Ovary (tissue), 9 donors: ENCODE measurements around the gene AKT1. TPM values are rescaled to one million over a fixed set of nuclear protein-coding genes. Genes with fewer than 3 reads are reported as not detected.

Experiments used
- DNase-seq, 5 donors: peaks; one replicate each; pipeline ENCODE4 v3.0.0-alpha.2; 2019 to 2020
- H3K27ac ChIP-seq, 2 donors: fragments of 200-600 bp; one replicate each; pipeline versions ENCODE4 v1.5.1 to v1.8.0; 2019 to 2022
- H3K27me3 ChIP-seq: fragments of 200-600 bp; one replicate; pipeline ENCODE4 v1.8.0; 2022
- H3K36me3 ChIP-seq: fragments of 200-600 bp; sonication (generic); one replicate; pipeline ENCODE4 v1.5.1; 2019
- H3K4me1 ChIP-seq: one replicate; pipeline ENCODE4 v1.8.1; 2013; ENCODE audit warnings: mild to moderate bottlenecking, moderate library complexity; ENCODE audit not compliant: insufficient read depth
- H3K4me3 ChIP-seq: fragments of 200-600 bp; sonication (generic); one replicate; pipeline ENCODE4 v1.5.1; 2017
- H3K9me3 ChIP-seq, 2 donors: fragments of 200-600 bp in 1 of 2; sonication (generic) in 1 of 2; one replicate each; pipeline versions ENCODE4 v1.5.1 to v1.8.1; 2013 to 2019; ENCODE audit warnings: mild to moderate bottlenecking in 1 of 2, moderate library complexity in 1 of 2
- CTCF ChIP-seq, 3 donors: fragments of 450-650 bp in 2 of 3; fragments of 200-600 bp in 1 of 3; IDR thresholded peaks; one replicate each; pipeline versions ENCODE4 v1.5.1 to v1.8.0; 2016 to 2022; ENCODE audit warnings: antibody characterized with exemption in 3 of 3, mild to moderate bottlenecking in 1 of 3
- EP300 ChIP-seq: sonication (generic); formaldehyde crosslinking; IDR thresholded peaks from one replicate; pipeline ENCODE4 v1.6.1; 2017; ENCODE audit warnings: antibody characterized with exemption
- POLR2A ChIP-seq: fragments of 450-650 bp; IDR thresholded peaks from one replicate; pipeline ENCODE4 v1.6.1; 2017; ENCODE audit warnings: antibody characterized with exemption, mild to moderate bottlenecking, moderate library complexity
- WGBS, 3 donors: extraction: QIAGEN DNeasy Blood & Tissue Kit in 1 of 3; methylation state at CpG; one replicate each; pipeline versions ENCODE4 v1.1.5 to v1.1.7; 2013 to 2017; 5-methylcytosine and 5-hydroxymethylcytosine counted together
- intact Hi-C, 4 donors: fragments of 100-400 bp; cut with DNase I; formaldehyde crosslinking; loops; one replicate each; pipeline versions ENCODE4 v1.11.0 to v1.15.1; 2022 to 2023
- polyA plus RNA-seq, 2 donors: library from polyadenylated mRNA; stranded (reverse); fragments of 200-250 nt in 1 of 2; fragments of 350-450 nt in 1 of 2; fragmentation: Illumina TruSeq in 1 of 2; extraction: RNeasy Lipid Tissue Mini Kit (QIAGEN cat#74804) in 1 of 2; gene quantifications; one replicate each; pipeline ENCODE4 v1.2.3, GENCODE V29; 2013 to 2014
- total RNA-seq, 7 donors: library from RNA; depleted of rRNA in 2 of 7; stranded (reverse); fragments of >200 nt in 2 of 7; fragmentation: NEBNext Ultra II Directional in 3 of 7; extraction: Animal tissue kit (Norgen Biotek cat#: 25700) in 3 of 7; gene quantifications; one replicate each; pipeline versions ENCODE4 v1.1.0 to v1.2.4, GENCODE V29; 2016 to 2023
- donor health status: DM: no; HTN: no; CAD: no; lungs with moderate emphysema.
- donor health status: DM: no; HTN: no; CAD: no.
- donor health status: Bipolar disorder and iron deficiency.
- donor health status: DM: yes; HTN: yes; CAD: no.
- donor health status: DM: no; HTN: no; CAD: no.
- donor health status: DM: yes; HTN: yes; CAD: no.

The AKT1 gene
- total and polyA plus RNA-seq, 9 donors: 53.9 to 105 (median 95.4) TPM

- peaks cover 11% of the 10 kb centered on the region for H3K4me1 ChIP-seq
- DNase-seq: peak in 1 of 5 donors; percentile 20
- H3K27ac ChIP-seq: no peak overlapping the region
- H3K4me3 ChIP-seq: no peak overlapping the region
- 72 to 84% (median 73%) methylated on average over 12 to 14 of the region's 14 CpGs for WGBS, 3 donors
- TF ChIP-seq EP300 (no peak), CTCF (IDR thresholded peaks at IDR 0.05) (no peak), POLR2A (no peak)
- no peaks in the 10 kb centered on the region for H3K9me3 ChIP-seq
- intact Hi-C loops: no loop called here
- no peaks in the 10 kb centered on the region for H3K27me3 ChIP-seq
- no peaks in the 10 kb centered on the region for H3K36me3 ChIP-seq
Observed at GRCh38 chr14:104805941-104806624, 10.5 kb upstream of the AKT1 start.

GRCh38 chr14:104805326-104805678 lies 9.8 kb upstream of the AKT1 start:
- WGBS, 3 donors: 41 to 45% (median 44%) methylated on average over 3 of the region's 3 CpGs
- no peaks in the 10 kb centered on the region for H3K9me3 ChIP-seq
- TF ChIP-seq EP300: no peak
- no peak for TF ChIP-seq CTCF (IDR thresholded peaks at IDR 0.05)
- no peak for TF ChIP-seq POLR2A
- H3K4me1 ChIP-seq: peaks cover 11% of the 10 kb centered on the region
- H3K27ac ChIP-seq: no peak overlapping the region
- no peak overlapping the region for H3K4me3 ChIP-seq
- intact Hi-C loops: no loop called here
- DNase-seq: peak in 4 of 5 donors; percentile 54 to 79 (median 70)
- no peaks in the 10 kb centered on the region for H3K27me3 ChIP-seq
- H3K36me3 ChIP-seq: no peaks in the 10 kb centered on the region

- Histone ChIP-seq H3K27ac (no peak overlapping the region), H3K4me1 (peaks cover 11% of the 10 kb centered on the region)
Observed at GRCh38 chr14:104804481-104805325, 9.2 kb upstream of the AKT1 start.

GRCh38 chr14:104803912-104804410 lies 8.4 kb upstream of the AKT1 start:
- peak in 1 of 5 donors; percentile 22 for DNase-seq
- Histone ChIP-seq H3K4me1 (peaks cover 11% of the 10 kb centered on the region), H3K4me3 (no peak overlapping the region), H3K9me3 (no peaks in the 10 kb centered on the region), H3K27ac (no peak overlapping the region), H3K27me3 (no peaks in the 10 kb centered on the region), H3K36me3 (no peaks in the 10 kb centered on the region)
- TF ChIP-seq EP300: no peak
- no peak for TF ChIP-seq CTCF (IDR thresholded peaks at IDR 0.05)
- no peak for TF ChIP-seq POLR2A
- 74 to 84% (median 76%) methylated on average over 15 of the region's 15 CpGs for WGBS, 3 donors
- intact Hi-C loops: no loop called here

More at GRCh38 chr14:104804481-104805325, 9.2 kb upstream of the AKT1 start:
- H3K4me3 ChIP-seq: no peak overlapping the region
- 81 to 87% (median 82%) methylated on average over 18 of the region's 18 CpGs for WGBS, 3 donors
- TF ChIP-seq EP300: no peak
- no peaks in the 10 kb centered on the region for H3K36me3 ChIP-seq
- peak in 1 of 5 donors; percentile 25 for DNase-seq
- H3K9me3 ChIP-seq: no peaks in the 10 kb centered on the region
- H3K27me3 ChIP-seq: no peaks in the 10 kb centered on the region
- intact Hi-C loops: no loop called here
